Activated naive CD4-positive, alpha-beta T cell treated with anti-CD3 and anti-CD28 coated beads, Interleukin-2, amount 10 ng/mL, durations not matched to agents 7 days and 5 days (primary cell): ENCODE results near the gene PACSIN1.

Experiments
- CTCF ChIA-PET: fragments of 350-600 bp; sonication (Branson Sonifier 250); formaldehyde crosslinking; loops from one replicate; lab custom pipeline; 2021; ENCODE audit warnings: antibody characterized with exemption; lab: Charles Lee
- DNase-seq: peaks from one replicate; pipeline ENCODE4 v3.0.0-alpha.2; 2020
- H3K27ac Mint-ChIP-seq: one replicate; pipeline ENCODE4 v1.8.0; 2021; ENCODE audit warnings: mild to moderate bottlenecking, moderate library complexity, mixed read lengths
- H3K27me3 Mint-ChIP-seq: one replicate; pipeline ENCODE4 v1.8.0; 2021; ENCODE audit warnings: mild to moderate bottlenecking, mixed read lengths
- H3K36me3 Mint-ChIP-seq: one replicate; pipeline ENCODE4 v1.8.0; 2021; ENCODE audit warnings: mixed read lengths
- H3K4me1 Mint-ChIP-seq: one replicate; pipeline ENCODE4 v1.8.0; 2021; ENCODE audit warnings: mixed read lengths
- H3K4me3 Mint-ChIP-seq: one replicate; pipeline ENCODE4 v1.8.0; 2021; ENCODE audit warnings: mild to moderate bottlenecking, moderate library complexity, mixed read lengths
- H3K9me3 Mint-ChIP-seq: one replicate; pipeline ENCODE4 v1.8.0; 2021; ENCODE audit warnings: mixed read lengths

PACSIN1 gene

GRCh38 chr6:34574647-34575293, 108.9 kb downstream of the PACSIN1 start:
- DNase-seq: no peak
- Mint-ChIP-seq H3K4me1 (peaks cover 4% of the 10 kb centered on the region), H3K27me3 (peaks cover 3% of the 10 kb centered on the region), H3K9me3 (no peaks in the 10 kb centered on the region), H3K27ac (no peak overlapping the region), H3K36me3 (no peaks in the 10 kb centered on the region), H3K4me3 (no peak overlapping the region)
- CTCF ChIA-PET: interaction anchor here (1.1 kb wide), 1 partner anchor 115 kb away, joined by 4 read pairs; no protein-coding TSS in a partner anchor

- no peak for DNase-seq
- Mint-ChIP-seq H3K9me3 (no peaks in the 10 kb centered on the region), H3K36me3 (no peaks in the 10 kb centered on the region), H3K27ac (peak overlapping the region; percentile 28), H3K4me3 (no peak overlapping the region), H3K4me1 (peaks cover 4% of the 10 kb centered on the region), H3K27me3 (peaks cover 3% of the 10 kb centered on the region)
- CTCF ChIA-PET: no interaction called here
Measured at GRCh38 chr6:34575326-34575725, 109.5 kb downstream of the PACSIN1 start.

GRCh38 chr6:34576286-34576955, 110.5 kb downstream of the PACSIN1 start:
- Mint-ChIP-seq H3K27me3 (peaks cover 3% of the 10 kb centered on the region), H3K9me3 (no peaks in the 10 kb centered on the region), H3K36me3 (no peaks in the 10 kb centered on the region), H3K4me1 (peaks cover 4% of the 10 kb centered on the region), H3K4me3 (no peak overlapping the region), H3K27ac (no peak overlapping the region)
- no peak for DNase-seq
- CTCF ChIA-PET: no interaction called here

GRCh38 chr6:34578445-34579262, 112.8 kb downstream of the PACSIN1 start:
- H3K27ac Mint-ChIP-seq: no peak overlapping the region
- peaks cover 3% of the 10 kb centered on the region for H3K27me3 Mint-ChIP-seq
- H3K9me3 Mint-ChIP-seq: no peaks in the 10 kb centered on the region
- H3K36me3 Mint-ChIP-seq: no peaks in the 10 kb centered on the region
- no peak overlapping the region for H3K4me3 Mint-ChIP-seq
- CTCF ChIA-PET: no interaction called here
- no peak for DNase-seq
- peaks cover 4% of the 10 kb centered on the region for H3K4me1 Mint-ChIP-seq

GRCh38 chr6:34580707-34581560, 115.1 kb downstream of the PACSIN1 start:
- Mint-ChIP-seq H3K4me3 (no peak overlapping the region), H3K9me3 (no peaks in the 10 kb centered on the region), H3K4me1 (peaks cover 4% of the 10 kb centered on the region), H3K27ac (peak overlapping the region; percentile 8), H3K36me3 (no peaks in the 10 kb centered on the region), H3K27me3 (peaks cover 3% of the 10 kb centered on the region)
- no peak for DNase-seq
- CTCF ChIA-PET: interaction anchor here (0.6 to 1.5 kb wide), 3 partner anchors 28 to 121 kb away, joined by 3 to 4 read pairs (median 3); no protein-coding TSS in a partner anchor

GRCh38 chr6:34581561-34581920, 115.7 kb downstream of the PACSIN1 start:
- no peak overlapping the region for H3K27ac Mint-ChIP-seq
- H3K4me3 Mint-ChIP-seq: no peak overlapping the region
- CTCF ChIA-PET: no interaction called here
- H3K4me1 Mint-ChIP-seq: peaks cover under 1% of the 10 kb centered on the region
- no peaks in the 10 kb centered on the region for H3K9me3 Mint-ChIP-seq
- H3K27me3 Mint-ChIP-seq: no peaks in the 10 kb centered on the region
- H3K36me3 Mint-ChIP-seq: no peaks in the 10 kb centered on the region
- no peak for DNase-seq

GRCh38 chr6:34583461-34583860, 117.6 kb downstream of the PACSIN1 start:
- no peaks in the 10 kb centered on the region for H3K4me1 Mint-ChIP-seq
- H3K9me3 Mint-ChIP-seq: no peaks in the 10 kb centered on the region
- peak; percentile 37 for DNase-seq
- CTCF ChIA-PET: interaction anchor here (1.2 kb wide), 1 partner anchor 57 kb away, joined by 3 read pairs; no protein-coding TSS in a partner anchor
- H3K27ac Mint-ChIP-seq: no peak overlapping the region
- no peaks in the 10 kb centered on the region for H3K27me3 Mint-ChIP-seq
- H3K36me3 Mint-ChIP-seq: no peaks in the 10 kb centered on the region
- H3K4me3 Mint-ChIP-seq: no peak overlapping the region

- Mint-ChIP-seq H3K36me3 (no peaks in the 10 kb centered on the region), H3K4me1 (no peaks in the 10 kb centered on the region), H3K27ac (no peak overlapping the region), H3K27me3 (no peaks in the 10 kb centered on the region), H3K4me3 (no peak overlapping the region), H3K9me3 (no peaks in the 10 kb centered on the region)
- no peak for DNase-seq
- CTCF ChIA-PET: interaction anchor here (0.9 to 1.2 kb wide), 2 partner anchors 58 to 124 kb away, joined by 3 read pairs; no protein-coding TSS in a partner anchor
Measured at GRCh38 chr6:34583861-34584604, 118.2 kb downstream of the PACSIN1 start.

- DNase-seq: no peak
- CTCF ChIA-PET: interaction anchor here (0.9 to 1.6 kb wide), 3 partner anchors 58 to 125 kb away, joined by 3 to 5 read pairs (median 3); no protein-coding TSS in a partner anchor
- Mint-ChIP-seq H3K36me3 (peaks cover 4% of the 10 kb centered on the region), H3K27ac (no peak overlapping the region), H3K9me3 (no peaks in the 10 kb centered on the region), H3K27me3 (no peaks in the 10 kb centered on the region), H3K4me1 (no peaks in the 10 kb centered on the region), H3K4me3 (no peak overlapping the region)
Measured at GRCh38 chr6:34584694-34585093, 118.8 kb downstream of the PACSIN1 start.
